H1 (cell line): ENCODE measurements around the gene NOC4L. TPM values are rescaled to one million over a fixed set of nuclear protein-coding genes. Genes with fewer than 3 reads are reported as not detected.

Experiments used
- ASH2L ChIP-seq: fragments of 200-600, 300-600 bp; sonication (generic); IDR thresholded peaks from one replicate; pipeline ENCODE4 v1.7.1; 2017; ENCODE audit warnings: low read length
- BACH1 ChIP-seq: IDR thresholded peaks from 2 replicates; pipeline ENCODE4 v1.6.1; 2012; ENCODE audit warnings: low read length, improper control_type of control experiment
- CBX8 ChIP-seq: fragments of 300-800, 300-1000 bp; sonication (generic); IDR thresholded peaks from 2 replicates; pipeline ENCODE4 v1.7.1; 2016; ENCODE audit warnings: low read depth, low read length, borderline replicate concordance
- CEBPB ChIP-seq: IDR thresholded peaks from 2 replicates; pipeline ENCODE4 v1.6.1; 2012; ENCODE audit warnings: low read depth, low read length
- CHD1 ChIP-seq: IDR thresholded peaks from 2 replicates; pipeline ENCODE4 v1.6.1; 2012; ENCODE audit warnings: low read depth, low read length, improper control_type of control experiment
- CHD2 ChIP-seq: IDR thresholded peaks from 2 replicates; pipeline ENCODE4 v1.6.1; 2012; ENCODE audit warnings: low read length, improper control_type of control experiment
- EGR1 ChIP-seq: IDR thresholded peaks from 2 replicates; pipeline ENCODE4 v1.6.1; 2011; ENCODE audit warnings: low read depth, low read length, borderline replicate concordance
- EP300 ChIP-seq, 2 experiments: IDR thresholded peaks; 1 replicate in 1 of 2; 2 replicates in 1 of 2; pipeline ENCODE4 v1.6.1; 2011 to 2012; ENCODE audit warnings: low read depth in 2 of 2, low read length in 2 of 2, mild to moderate bottlenecking in 2 of 2, borderline replicate concordance in 1 of 2, inconsistent platforms in 1 of 2, moderate library complexity in 1 of 2
- FOSL1 ChIP-seq: IDR thresholded peaks from 2 replicates; pipeline ENCODE4 v1.6.1; 2011; ENCODE audit warnings: mild to moderate bottlenecking, low read depth, low read length, moderate library complexity; ENCODE audit not compliant: insufficient read depth
- GTF2F1 ChIP-seq: IDR thresholded peaks from 2 replicates; pipeline ENCODE4 v1.6.1; 2012; ENCODE audit warnings: low read depth, low read length, improper control_type of control experiment, borderline replicate concordance
- POLR2AphosphoS5 ChIP-seq: IDR thresholded peaks from 2 replicates; pipeline ENCODE4 v1.6.1; 2011; ENCODE audit warnings: low read depth, low read length
- POU5F1 ChIP-seq: IDR thresholded peaks from 2 replicates; pipeline ENCODE4 v1.6.1; 2011; ENCODE audit warnings: low read depth, mild to moderate bottlenecking, low read length, moderate library complexity
- RAD21 ChIP-seq, 2 experiments: IDR thresholded peaks in 1 of 2; conservative IDR thresholded peaks in 1 of 2; 2 replicates each; pipeline ENCODE4 v1.6.1; 2011; ENCODE audit warnings: low read depth in 2 of 2, low read length in 2 of 2, improper control_type of control experiment in 1 of 2, inconsistent platforms in 1 of 2, mild to moderate bottlenecking in 1 of 2, moderate library complexity in 1 of 2
- SAP30 ChIP-seq: fragments of 300-600 bp; sonication (generic); IDR thresholded peaks from 2 replicates; pipeline ENCODE4 v1.7.1; 2012; ENCODE audit warnings: low read length, moderate library complexity, mild to moderate bottlenecking, inconsistent platforms; ENCODE audit not compliant: insufficient read depth, insufficient replicate concordance
- SIN3A ChIP-seq, 2 experiments: IDR thresholded peaks in 1 of 2; conservative IDR thresholded peaks in 1 of 2; 2 replicates each; pipeline ENCODE4 v1.6.1; 2011 to 2012; ENCODE audit warnings: low read length in 2 of 2, improper control_type of control experiment in 1 of 2, low read depth in 1 of 2, mild to moderate bottlenecking in 1 of 2
- SP1 ChIP-seq: IDR thresholded peaks from 2 replicates; pipeline ENCODE4 v1.6.1; 2011; ENCODE audit warnings: low read depth, low read length
- SUZ12 ChIP-seq: fragments of 200-600 bp; sonication (generic); IDR thresholded peaks from 2 replicates; pipeline ENCODE4 v1.6.1; 2012; ENCODE audit warnings: mild to moderate bottlenecking, inconsistent platforms, low read length, moderate library complexity, mixed read lengths
- TAF1 ChIP-seq: IDR thresholded peaks from 2 replicates; pipeline ENCODE4 v1.6.1; 2011; ENCODE audit warnings: mild to moderate bottlenecking, low read depth, low read length
- TAF7 ChIP-seq: optimal IDR thresholded peaks from 2 replicates; pipeline ENCODE3; 2011; ENCODE audit warnings: low read depth, mild to moderate bottlenecking, inconsistent platforms, low read length, moderate library complexity, borderline replicate concordance
- TBP ChIP-seq: IDR thresholded peaks from 2 replicates; pipeline ENCODE4 v1.6.1; 2011; ENCODE audit warnings: low read depth, low read length, improper control_type of control experiment
- TCF12 ChIP-seq: IDR thresholded peaks from 2 replicates; pipeline ENCODE4 v1.6.1; 2011; ENCODE audit warnings: low read depth, mild to moderate bottlenecking, low read length
- USF2 ChIP-seq: IDR thresholded peaks from 2 replicates; pipeline ENCODE4 v1.6.1; 2011; ENCODE audit warnings: low read length, improper control_type of control experiment
- polyA plus RNA-seq, 7 experiments: library from polyadenylated mRNA; depleted of rRNA in 3 of 7; stranded (reverse) in 5 of 7; unstranded in 2 of 7; fragments of >200 nt in 5 of 7; fragments of 200-250 nt in 2 of 7; gene quantifications; 1 replicate in 5 of 7; 2 replicates in 1 of 7; 4 replicates in 1 of 7; pipeline versions ENCODE4 v1.2.1 to v1.2.3, GENCODE V29; 2011 to 2013; ENCODE audit warnings: missing spikeins in 2 of 7, mixed read lengths in 2 of 7
- total RNA-seq: library from RNA; stranded (reverse); fragmentation: NEBNext Ultra II Directional; extraction: Animal tissue kit (Norgen Biotek cat#: 25700); gene quantifications from 2 replicates; pipeline ENCODE4 v1.2.1, GENCODE V29; 2021

NOC4L gene
- total and polyA plus RNA-seq, 2 of the 8 experiments (the other 6 are each of a cell fraction or from before 2014, with no cell fraction given) = 26.8 to 40.3 TPM

- TF ChIP-seq POU5F1 = no peak
- TF ChIP-seq CBX8 = no peak
- no peak for TF ChIP-seq TAF1
- TF ChIP-seq POLR2AphosphoS5 = no peak
- TF ChIP-seq SP1 = 0 out of 2 replicates have a peak, but pooled peaks have one; percentile 35
- TF ChIP-seq EGR1 = no peak
- no peak for TF ChIP-seq ASH2L
- TF ChIP-seq EP300 (IDR thresholded peaks at IDR 0.05; ENCODE audit: borderline replicate concordance in 1 of 2, low read depth in 2 of 2, low read length in 2 of 2) = no peak
- no peak for TF ChIP-seq BACH1
- peak; percentile 45; the same call in 1 of the 2 replicates for TF ChIP-seq CEBPB
- no peak for TF ChIP-seq FOSL1
- TF ChIP-seq SIN3A (conservative IDR thresholded peaks at IDR 0.05 in 1 of 2, IDR thresholded peaks at IDR 0.05 in 1 of 2; ENCODE audit: low read depth in 1 of 2, low read length in 2 of 2) = no peak
- TF ChIP-seq CHD2 = no peak
- no peak for TF ChIP-seq SUZ12
- TF ChIP-seq SAP30 = no peak
- no peak for TF ChIP-seq USF2
- TF ChIP-seq GTF2F1 = no peak
- TF ChIP-seq TAF7 = no peak
- no peak for TF ChIP-seq TCF12
- peak; percentile 54 to 65; a peak in 3 of 4 replicates for TF ChIP-seq RAD21 (IDR thresholded peaks at IDR 0.05 in 1 of 2, conservative IDR thresholded peaks at IDR 0.05 in 1 of 2; ENCODE audit: low read depth in 2 of 2, low read length in 2 of 2)
- no peak for TF ChIP-seq TBP
- TF ChIP-seq CHD1 = no peak
Observed at GRCh38 chr12:132194056-132194455, 49.8 kb downstream of the NOC4L start (continued).
